Renal cortex interstitium (tissue), 11 donors: ENCODE data around the gene TMEM151B. TPM values are rescaled to one million over a fixed set of nuclear protein-coding genes. Genes with fewer than 3 reads are reported as not detected.

Source experiments
- DNase-seq, 11 donors: peaks; one replicate each; pipeline ENCODE4 v3.0.0-alpha.2; 2013; ENCODE audit warnings: low read depth in 9 of 11, low spot score in 4 of 11; ENCODE audit errors: extremely low read depth in 1 of 11
- polyA plus RNA-seq, 3 donors: library from polyadenylated mRNA; unstranded; fragments of 120-200 nt; gene quantifications; one replicate each; pipeline ENCODE4 v1.2.1, GENCODE V29; 2013; ENCODE audit not compliant: insufficient read length in 3 of 3

TMEM151B gene
- polyA plus RNA-seq, 3 donors, result 0.59 to 1.0 (median 0.98) TPM

- no peak for DNase-seq
Observed at GRCh38 chr6:44272529-44272928, 2.3 kb downstream of the TMEM151B start.

- DNase-seq, result no peak
Observed at GRCh38 chr6:44272999-44273566, 2.8 kb downstream of the TMEM151B start.

- DNase-seq, result no peak
Observed at GRCh38 chr6:44273617-44274016, 3.4 kb downstream of the TMEM151B start.

GRCh38 chr6:44275271-44275748 is 5.1 kb downstream of the TMEM151B start:
- no peak for DNase-seq

GRCh38 chr6:44275749-44276648 is 5.7 kb downstream of the TMEM151B start:
- DNase-seq, result no peak

GRCh38 chr6:44276667-44277640 is 6.7 kb downstream of the TMEM151B start:
- DNase-seq, result no peak

GRCh38 chr6:44277763-44278162 is 7.5 kb downstream of the TMEM151B start:
- DNase-seq, result no peak

- DNase-seq, result no peak
Observed at GRCh38 chr6:44278315-44278714, 8.1 kb downstream of the TMEM151B start.

- DNase-seq, result no peak
Observed at GRCh38 chr6:44278774-44279697, 8.8 kb downstream of the TMEM151B start.

- DNase-seq, result no peak
Observed at GRCh38 chr6:44284121-44284520, 13.9 kb downstream of the TMEM151B start.

- DNase-seq, result no peak
Observed at GRCh38 chr6:44284867-44285266, 14.6 kb downstream of the TMEM151B start.

GRCh38 chr6:44285552-44286284 is 15.5 kb downstream of the TMEM151B start:
- no peak for DNase-seq

GRCh38 chr6:44286285-44286565 is 16.0 kb downstream of the TMEM151B start:
- no peak for DNase-seq

GRCh38 chr6:44286747-44287146 is 16.5 kb downstream of the TMEM151B start:
- no peak for DNase-seq

- no peak for DNase-seq
Observed at GRCh38 chr6:44289726-44290260, 19.5 kb downstream of the TMEM151B start.

- DNase-seq, result no peak
Observed at GRCh38 chr6:44291841-44292240, 21.6 kb downstream of the TMEM151B start.

- no peak for DNase-seq
Observed at GRCh38 chr6:44292661-44293365, 22.6 kb downstream of the TMEM151B start.
